NCI-H146 treated with DMSO at 0.1 percent for 48 hours (cell line): ENCODE results near the gene POLR2L.
A peak's percentile ranks its signal among the peaks of the same experiment; 100 is the strongest.

Experiments used
- DNase-seq: peaks from one replicate; lab custom pipeline; 2025; ENCODE audit not compliant: unreplicated experiment; lab: John Stamatoyannopoulos, UW

POLR2L gene

DNA sequence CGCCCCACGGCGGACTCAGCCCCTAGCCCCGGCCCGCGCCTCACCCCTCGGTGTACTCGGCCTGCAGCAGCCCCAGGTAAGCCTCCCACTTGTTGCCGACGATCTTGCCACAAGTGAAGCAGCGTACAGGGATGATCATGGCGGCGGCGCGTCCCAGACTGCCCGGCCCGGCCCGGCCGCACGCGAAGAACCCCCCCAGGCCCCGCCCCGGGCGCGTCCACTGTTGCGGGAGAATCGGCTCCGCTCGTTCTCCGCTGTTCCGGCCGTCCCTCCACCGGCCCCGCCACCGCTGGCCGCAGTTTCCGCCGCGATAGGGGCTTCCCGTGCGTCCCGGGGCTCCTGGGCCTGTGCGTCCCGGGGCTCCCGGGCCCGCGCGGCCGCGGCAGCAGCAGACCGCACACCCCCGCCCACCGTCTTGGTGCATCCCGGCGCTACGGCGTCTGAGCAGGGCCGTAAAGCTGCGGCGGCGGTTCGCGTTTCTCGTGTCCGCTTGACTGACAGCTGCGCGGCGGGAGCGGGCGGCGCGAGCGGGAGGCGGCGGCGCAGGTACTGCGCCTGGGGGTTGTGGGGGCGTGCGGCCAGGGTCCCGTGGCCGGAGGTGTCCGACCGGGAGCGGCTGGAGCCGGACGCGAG lies at the start of gene POLR2L, which contains the start of gene TSPAN4:
POLR2L (minus strand) TSS at position 160 of the 633 bp plus-strand sequence; CDS start at position 139, 21 bp downstream.
TSPAN4 (plus strand) TSS at position 483 of the 633 bp plus-strand sequence. CDS start 7,453 bp downstream, outside the sequence.
- peak; percentile 61 for DNase-seq

DNA sequence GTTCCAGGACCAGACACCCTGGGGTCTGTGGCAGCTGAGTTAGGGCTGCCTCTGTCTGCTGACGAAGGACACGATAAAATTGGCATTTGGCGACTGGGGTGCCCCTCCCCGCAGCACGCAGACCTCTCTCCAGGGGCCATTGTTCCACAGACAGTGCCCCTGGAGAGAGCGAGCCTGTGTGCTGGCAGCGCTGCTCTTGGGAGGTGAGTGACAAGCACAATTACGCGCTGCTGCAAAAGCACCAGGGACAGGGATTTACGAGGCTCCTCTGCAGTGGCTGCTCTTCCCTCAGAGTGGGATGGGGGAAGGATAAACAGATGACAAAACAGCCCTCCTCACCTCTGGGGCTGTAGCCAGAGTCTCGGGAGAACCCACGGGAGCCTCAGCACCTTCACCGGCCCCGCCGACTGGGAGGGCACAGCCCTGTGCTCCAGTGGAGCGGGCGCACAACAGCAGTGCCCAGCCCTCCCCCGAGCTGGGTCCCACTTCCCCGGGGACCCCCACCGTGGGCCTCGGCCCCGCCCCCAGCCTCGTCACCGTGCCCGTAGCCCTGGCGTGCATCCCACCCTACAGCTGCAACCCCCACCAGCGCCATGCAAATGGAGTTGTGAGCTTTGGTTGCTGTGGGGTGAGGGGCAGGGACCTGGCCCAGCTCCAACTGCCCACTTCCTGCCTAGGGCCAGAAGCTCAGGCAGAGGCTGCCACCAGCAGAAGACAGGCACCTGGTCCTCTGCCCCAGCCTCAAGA lies 48.6 kb upstream of the POLR2L start:
- DNase-seq: no peak

DNA sequence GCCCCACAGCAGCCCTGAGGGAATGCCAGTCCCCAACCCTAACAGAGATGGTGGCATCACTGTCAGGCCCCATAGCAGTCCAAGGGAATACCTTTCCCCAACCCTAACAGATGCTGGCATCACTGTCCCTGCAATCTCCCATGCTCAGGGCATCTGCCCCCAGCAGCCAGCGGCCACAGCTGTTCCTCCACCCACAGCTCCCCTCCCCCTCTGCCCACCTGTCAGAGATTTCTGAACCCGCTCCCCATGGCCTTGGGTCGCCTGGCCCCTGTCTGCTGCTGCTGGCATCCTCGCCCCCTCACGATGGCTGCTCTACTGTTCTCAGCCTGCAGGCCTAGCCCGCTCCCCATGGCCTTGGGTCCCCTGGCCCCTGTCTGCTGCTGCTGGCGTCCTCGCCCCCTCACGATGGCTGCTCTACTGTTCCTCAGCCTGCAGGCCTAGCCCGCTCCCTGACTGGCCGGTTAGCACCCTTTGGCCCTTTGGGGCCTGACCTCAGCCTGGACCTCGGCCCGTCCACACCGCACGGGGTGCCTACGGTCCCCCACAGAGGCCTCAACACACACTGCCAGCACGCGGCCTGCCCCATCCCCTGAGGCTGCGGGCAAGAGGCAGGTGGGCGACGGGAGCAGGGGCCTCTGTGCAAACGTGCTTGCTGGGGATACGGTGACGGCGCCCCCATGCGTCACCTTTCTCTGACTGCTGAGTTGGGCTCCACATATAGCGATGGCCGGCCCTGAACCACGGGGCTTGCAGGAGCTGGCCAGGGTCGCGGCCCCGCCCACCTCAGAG lies 47.6 kb upstream of the POLR2L start:
- DNase-seq: no peak

GRCh38 chr11:889257-889656 lies 46.9 kb upstream of the POLR2L start:
- no peak for DNase-seq

- DNase-seq: no peak
Observed at GRCh38 chr11:888310-889212, 46.2 kb upstream of the POLR2L start.

DNA sequence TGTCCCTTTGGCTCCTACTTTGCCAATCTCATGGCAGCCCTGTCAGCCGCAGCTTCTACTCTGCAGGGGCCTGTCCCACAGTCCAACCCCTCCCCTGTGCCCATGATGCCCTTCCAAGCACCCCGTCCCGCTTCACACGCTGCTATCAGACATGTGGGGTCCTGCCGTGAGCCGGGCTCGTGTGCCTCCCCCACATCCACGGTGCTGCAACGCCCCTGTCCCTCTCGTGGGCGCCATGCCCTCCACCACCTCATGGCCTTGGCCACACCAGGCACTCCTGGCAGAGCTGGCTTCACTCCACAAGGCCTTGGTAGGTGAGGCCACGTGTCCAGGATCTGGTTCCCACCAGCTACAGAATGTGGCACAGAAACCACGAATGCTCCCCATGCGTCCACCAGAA lies 45.3 kb upstream of the POLR2L start:
- DNase-seq: no peak

- no peak for DNase-seq
Observed at GRCh38 chr11:886568-886967, 44.2 kb upstream of the POLR2L start.

DNA sequence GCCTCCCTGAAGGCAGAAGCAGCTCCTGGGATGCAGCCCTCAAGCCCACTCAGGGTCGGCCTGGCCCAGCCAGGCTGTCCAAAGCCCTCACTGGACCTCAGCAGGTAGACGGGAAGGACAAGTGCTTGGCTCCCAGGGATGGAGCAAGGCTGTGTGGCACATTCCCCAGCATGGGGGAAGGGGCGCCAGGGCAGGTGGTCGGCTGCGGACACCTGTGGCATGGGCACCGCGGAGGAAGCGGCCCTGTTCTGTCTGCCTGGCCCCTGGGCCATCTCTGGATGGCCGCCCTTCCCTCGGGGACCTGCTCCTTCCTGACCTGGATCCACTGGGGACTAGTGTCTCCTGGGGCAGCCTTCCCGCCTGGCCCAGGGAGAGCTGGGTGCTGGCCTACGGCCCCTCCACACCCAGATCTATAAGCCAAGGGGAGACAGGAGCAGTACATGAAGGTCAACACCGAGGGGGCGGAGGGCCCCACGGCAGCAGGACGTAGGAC lies 42.3 kb upstream of the POLR2L start:
- DNase-seq: no peak

GRCh38 chr11:883527-883926 lies 41.2 kb upstream of the POLR2L start:
- no peak for DNase-seq

- DNase-seq: no peak
Observed at GRCh38 chr11:882596-882995, 40.3 kb upstream of the POLR2L start.

- DNase-seq: no peak
Observed at GRCh38 chr11:880447-880846, 38.1 kb upstream of the POLR2L start.

GRCh38 chr11:877565-877964 lies 35.2 kb upstream of the POLR2L start:
- DNase-seq: no peak

GRCh38 chr11:876545-876944 lies 34.2 kb upstream of the POLR2L start:
- no peak for DNase-seq

DNA sequence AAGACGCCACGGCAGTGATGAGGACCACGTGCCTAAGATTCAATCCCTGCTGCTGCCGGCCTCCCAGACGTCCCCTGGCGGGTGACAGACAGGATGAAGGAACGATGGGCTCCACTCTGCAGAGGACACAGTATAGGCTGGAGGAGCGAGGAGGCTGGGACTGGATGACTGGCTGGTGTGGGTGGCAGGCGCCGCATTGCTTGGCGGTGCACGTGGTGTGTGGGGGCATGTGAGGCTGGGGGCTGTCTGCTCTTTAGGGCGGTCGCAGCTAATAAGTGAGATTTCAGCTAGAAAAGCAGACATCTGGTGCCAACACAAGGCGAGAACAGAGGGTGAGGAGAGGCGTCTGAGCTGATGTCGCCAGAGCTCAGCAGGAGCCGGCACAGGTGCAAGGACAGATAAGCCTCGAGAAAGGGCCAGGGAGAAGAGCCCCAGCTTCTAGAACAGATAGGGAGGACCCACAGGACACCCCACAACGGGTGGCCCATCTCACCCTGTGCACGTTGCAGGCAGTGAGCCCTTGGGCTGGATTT lies 33.5 kb upstream of the POLR2L start:
- DNase-seq: no peak

GRCh38 chr11:875203-875602 lies 32.9 kb upstream of the POLR2L start:
- DNase-seq: no peak

GRCh38 chr11:873706-874105 lies 31.4 kb upstream of the POLR2L start:
- DNase-seq: no peak

GRCh38 chr11:872799-873198 lies 30.5 kb upstream of the POLR2L start:
- DNase-seq: no peak

DNA sequence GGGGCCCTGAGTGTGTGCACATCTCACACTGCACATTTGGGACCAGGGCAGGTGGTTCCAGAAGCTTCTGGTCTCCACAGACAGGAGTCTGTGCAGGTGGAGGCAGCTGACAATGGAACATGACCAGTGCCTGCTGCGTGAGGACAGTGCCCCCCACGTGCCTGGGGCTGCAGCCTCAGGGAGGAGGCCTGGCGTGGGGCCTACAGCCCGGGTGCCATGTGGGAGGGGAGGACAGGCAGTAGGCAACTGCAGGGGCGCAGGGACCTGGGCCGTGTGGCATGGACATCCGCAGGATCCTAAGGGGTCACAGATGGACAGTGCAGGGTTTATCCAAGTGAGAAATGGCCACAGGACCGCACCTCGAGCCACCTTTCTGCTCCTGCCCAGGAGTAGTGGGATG lies 29.1 kb upstream of the POLR2L start:
- DNase-seq: no peak

DNA sequence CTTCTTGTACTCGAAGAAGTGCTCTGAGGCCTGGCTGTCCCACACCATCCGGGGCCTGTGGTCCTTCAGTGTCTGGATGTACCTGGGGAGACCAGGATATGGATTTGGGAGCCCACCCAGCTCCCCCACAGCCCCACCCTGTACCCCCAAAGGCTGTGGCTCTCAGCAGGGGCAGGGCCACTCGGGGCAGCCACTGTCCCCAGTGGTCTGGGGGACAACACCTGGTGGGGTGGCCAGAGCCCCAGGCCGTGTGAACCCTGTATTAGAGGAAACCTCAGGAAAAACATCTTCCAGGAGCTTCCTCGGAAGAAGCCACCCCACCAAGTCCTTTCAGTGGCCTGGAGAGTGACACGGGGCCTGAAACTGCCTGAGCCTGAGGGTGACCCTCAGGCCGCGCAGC lies 28.1 kb upstream of the POLR2L start:
- DNase-seq: no peak

DNA sequence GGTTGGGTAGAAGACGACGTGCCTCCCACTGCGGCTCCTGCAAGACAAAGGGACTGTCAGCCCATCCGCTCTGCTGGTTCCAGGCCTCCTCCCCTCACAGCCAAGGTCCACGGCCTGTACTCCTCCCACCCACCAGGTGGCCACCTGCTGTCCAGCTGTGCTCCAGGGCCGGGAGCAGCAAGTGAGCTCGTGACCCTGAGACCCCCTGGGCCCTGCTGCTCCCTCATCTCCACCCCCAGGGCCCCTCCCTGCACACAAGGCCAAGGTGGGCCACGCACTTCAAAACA lies 27.7 kb upstream of the POLR2L start:
- no peak for DNase-seq
